Osteocyte (in vitro differentiated cells): ENCODE measurements around the gene TAF8. TPM values are rescaled to one million over a fixed set of nuclear protein-coding genes. Genes with fewer than 3 reads are reported as not detected.

Experiments
- DNase-seq: peaks from one replicate; pipeline ENCODE4 v3.0.0; 2021; ENCODE audit warnings: mixed read lengths; ENCODE audit not compliant: unreplicated experiment; ENCODE audit errors: extremely low spot score
- H3K27ac Mint-ChIP-seq: one replicate; pipeline ENCODE4 v1.8.0; 2021; ENCODE audit warnings: mild to moderate bottlenecking, mixed read lengths; ENCODE audit not compliant: unreplicated experiment
- H3K27me3 Mint-ChIP-seq: one replicate; pipeline ENCODE4 v1.8.0; 2021; ENCODE audit warnings: mixed read lengths; ENCODE audit not compliant: unreplicated experiment
- H3K36me3 Mint-ChIP-seq: one replicate; pipeline ENCODE4 v1.8.0; 2021; ENCODE audit warnings: mixed read lengths; ENCODE audit not compliant: unreplicated experiment
- H3K4me1 Mint-ChIP-seq: one replicate; pipeline ENCODE4 v1.8.0; 2021; ENCODE audit warnings: mixed read lengths; ENCODE audit not compliant: unreplicated experiment
- H3K4me3 Mint-ChIP-seq: one replicate; pipeline ENCODE4 v1.8.0; 2021; ENCODE audit warnings: mild to moderate bottlenecking, moderate library complexity, mixed read lengths; ENCODE audit not compliant: unreplicated experiment
- H3K9me3 Mint-ChIP-seq: one replicate; pipeline ENCODE4 v1.8.0; 2021; ENCODE audit warnings: mixed read lengths; ENCODE audit not compliant: unreplicated experiment
- CTCF ChIP-seq: fragments of 200-600 bp; sonication (generic); IDR thresholded peaks from 2 replicates; pipeline ENCODE4 v1.5.0; 2021; ENCODE audit warnings: antibody characterized with exemption, mild to moderate bottlenecking, moderate library complexity
- total RNA-seq: library from RNA; stranded (reverse); gene quantifications from 2 replicates; pipeline ENCODE4 v1.2.1, GENCODE V29; 2021

The TAF8 gene
- total RNA-seq, 1 donor from 2014 or later, result 27.6 TPM

GRCh38 chr6:42025066-42025844 lies 25.1 kb upstream of the TAF8 start:
- no peak for TF ChIP-seq CTCF
- DNase-seq, result no peak
- Mint-ChIP-seq H3K36me3 (peaks cover 23% of the 10 kb centered on the region), H3K4me3 (no peak overlapping the region), H3K27ac (no peak overlapping the region), H3K27me3 (no peaks in the 10 kb centered on the region), H3K9me3 (no peaks in the 10 kb centered on the region), H3K4me1 (peaks cover 10% of the 10 kb centered on the region)

- Mint-ChIP-seq H3K4me3 (no peak overlapping the region), H3K4me1 (peaks cover 15% of the 10 kb centered on the region), H3K9me3 (no peaks in the 10 kb centered on the region), H3K27ac (no peak overlapping the region), H3K27me3 (no peaks in the 10 kb centered on the region), H3K36me3 (peaks cover 23% of the 10 kb centered on the region)
- no peak for TF ChIP-seq CTCF
- DNase-seq, result no peak
These were observed 24.5 kb upstream of the TAF8 start for GRCh38 chr6:42025845-42026243.

- Mint-ChIP-seq H3K9me3 (no peaks in the 10 kb centered on the region), H3K27ac (no peak overlapping the region), H3K27me3 (no peaks in the 10 kb centered on the region), H3K4me1 (peaks cover 22% of the 10 kb centered on the region), H3K36me3 (peaks cover 22% of the 10 kb centered on the region), H3K4me3 (no peak overlapping the region)
- no peak for TF ChIP-seq CTCF
- no peak for DNase-seq
These were observed 23.8 kb upstream of the TAF8 start for GRCh38 chr6:42026540-42026939.

- Mint-ChIP-seq H3K4me1 (peaks cover 23% of the 10 kb centered on the region), H3K27ac (no peak overlapping the region), H3K9me3 (no peaks in the 10 kb centered on the region), H3K36me3 (peaks cover 22% of the 10 kb centered on the region), H3K4me3 (no peak overlapping the region), H3K27me3 (no peaks in the 10 kb centered on the region)
- DNase-seq, result no peak
- no peak for TF ChIP-seq CTCF
These were observed 21.9 kb upstream of the TAF8 start for GRCh38 chr6:42028234-42029061.

GRCh38 chr6:42029062-42029685 lies 21.1 kb upstream of the TAF8 start:
- Mint-ChIP-seq H3K27me3 (no peaks in the 10 kb centered on the region), H3K36me3 (peaks cover 22% of the 10 kb centered on the region), H3K4me3 (no peak overlapping the region), H3K4me1 (peaks cover 23% of the 10 kb centered on the region), H3K9me3 (no peaks in the 10 kb centered on the region), H3K27ac (no peak overlapping the region)
- TF ChIP-seq CTCF, result no peak
- no peak for DNase-seq
